T-cell (primary cell): ENCODE results near the gene MINDY2. TPM values are rescaled to one million over a fixed set of nuclear protein-coding genes. Genes with fewer than 3 reads are reported as not detected.

Source experiments
- ATAC-seq, 4 experiments: fragments of 200-7000 bp in 3 of 4; fragments of 150-1000 bp in 1 of 4; cut with Tn5 transposase; replicated peaks in 1 of 4; 1 replicate in 3 of 4; 2 replicates in 1 of 4; pipeline ENCODE4 v1.10.0; 2021; ENCODE audit warnings: moderate library complexity in 3 of 4, mild to moderate bottlenecking in 2 of 4, moderate number of reproducible peaks in 1 of 4
- CTCF ChIA-PET, 2 donors: fragments of 300-600 bp; sonication (Branson Sonifier 250); formaldehyde crosslinking; loops; one replicate each; lab custom pipeline; 2022; ENCODE audit warnings: antibody characterized with exemption in 2 of 2; lab: Charles Lee
- POLR2A ChIA-PET, 2 donors: fragments of 300-600 bp; sonication (Branson Sonifier 250); formaldehyde crosslinking; loops; one replicate each; lab custom pipeline; 2022; ENCODE audit warnings: antibody characterized with exemption in 2 of 2; lab: Charles Lee
- DNase-seq, 35 experiments: peaks; one replicate each; pipeline versions ENCODE4 v3.0.0 to v3.0.0-alpha.2; 2013 to 2023
- H3K27ac ChIP-seq: one replicate; pipeline ENCODE4 v1.5.1; 2013; ENCODE audit warnings: low read length
- H3K27me3 ChIP-seq, 2 experiments: replicated peaks in 1 of 2; 1 replicate in 1 of 2; 2 replicates in 1 of 2; pipeline versions ENCODE4 v1.6.1 to v1.7.0; 2013; ENCODE audit warnings: low read length in 1 of 2, mixed read lengths in 1 of 2; ENCODE audit not compliant: control insufficient read depth in 2 of 2, insufficient read depth in 2 of 2; ENCODE audit errors: extremely low read depth in 1 of 2
- H3K36me3 ChIP-seq, 2 donors: 1 replicate in 1 of 2; 2 replicates in 1 of 2; pipeline versions ENCODE4 v1.6.1 to v1.7.0; 2013; ENCODE audit warnings: low read length in 1 of 2; ENCODE audit not compliant: control insufficient read depth in 2 of 2, insufficient read depth in 1 of 2; ENCODE audit errors: extremely low read depth in 1 of 2
- H3K4me1 ChIP-seq, 2 experiments: 1 replicate in 1 of 2; 2 replicates in 1 of 2; pipeline versions ENCODE4 v1.6.1 to v1.7.0; 2013; ENCODE audit warnings: low read length in 2 of 2, mixed read lengths in 1 of 2; ENCODE audit not compliant: insufficient read depth in 2 of 2, control insufficient read depth in 1 of 2; ENCODE audit errors: extremely low read depth in 1 of 2
- H3K4me3 ChIP-seq, 2 donors: 1 replicate in 1 of 2; 2 replicates in 1 of 2; pipeline versions ENCODE4 v1.5.1 to v1.7.0; 2013; ENCODE audit warnings: mild to moderate bottlenecking in 2 of 2, low read length in 1 of 2, moderate library complexity in 1 of 2; ENCODE audit not compliant: control insufficient read depth in 1 of 2; ENCODE audit errors: extremely low read depth in 1 of 2
- H3K9me3 ChIP-seq: 2 replicates; pipeline ENCODE4 v1.7.0; 2013
- H3K27ac Mint-ChIP-seq, 2 donors: one replicate each; pipeline ENCODE4 v1.8.0; 2020 to 2021; ENCODE audit warnings: mild to moderate bottlenecking in 2 of 2, mixed read lengths in 2 of 2
- H3K27me3 Mint-ChIP-seq, 2 donors: one replicate each; pipeline ENCODE4 v1.8.0; 2021 to 2022; ENCODE audit warnings: mixed read lengths in 2 of 2
- H3K36me3 Mint-ChIP-seq: one replicate; pipeline ENCODE4 v1.8.0; 2021; ENCODE audit warnings: mixed read lengths
- H3K4me1 Mint-ChIP-seq, 3 donors: one replicate each; pipeline ENCODE4 v1.8.0; 2020 to 2022; ENCODE audit warnings: mixed read lengths in 3 of 3, mild to moderate bottlenecking in 1 of 3
- H3K4me3 Mint-ChIP-seq, 3 donors: one replicate each; pipeline ENCODE4 v1.8.0; 2020 to 2022; ENCODE audit warnings: mild to moderate bottlenecking in 3 of 3, mixed read lengths in 3 of 3, moderate library complexity in 3 of 3
- H3K9me3 Mint-ChIP-seq, 3 donors: one replicate each; pipeline ENCODE4 v1.8.0; 2020 to 2022; ENCODE audit warnings: mixed read lengths in 3 of 3
- WGBS: methylation state at CpG from one replicate; pipeline ENCODE4 v1.1.5; 2013; ENCODE audit warnings: missing lambda C conversion rate; ENCODE audit not compliant: insufficient coverage; 5-methylcytosine and 5-hydroxymethylcytosine counted together
- total RNA-seq, 35 experiments: library from RNA in 6 of 35; stranded (reverse) in 6 of 35; fragments of 120-200 nt in 1 of 35; gene quantifications; one replicate each; pipeline versions ENCODE4 v1.2.1 to v1.2.4 and lab custom pipeline; 2013 to 2026

Gene MINDY2
- total RNA-seq, 5 donors from 2014 or later (not counting 1 experiment from before 2014, with no cell fraction given): 11.7 to 17.9 (median 15.9) TPM

DNA sequence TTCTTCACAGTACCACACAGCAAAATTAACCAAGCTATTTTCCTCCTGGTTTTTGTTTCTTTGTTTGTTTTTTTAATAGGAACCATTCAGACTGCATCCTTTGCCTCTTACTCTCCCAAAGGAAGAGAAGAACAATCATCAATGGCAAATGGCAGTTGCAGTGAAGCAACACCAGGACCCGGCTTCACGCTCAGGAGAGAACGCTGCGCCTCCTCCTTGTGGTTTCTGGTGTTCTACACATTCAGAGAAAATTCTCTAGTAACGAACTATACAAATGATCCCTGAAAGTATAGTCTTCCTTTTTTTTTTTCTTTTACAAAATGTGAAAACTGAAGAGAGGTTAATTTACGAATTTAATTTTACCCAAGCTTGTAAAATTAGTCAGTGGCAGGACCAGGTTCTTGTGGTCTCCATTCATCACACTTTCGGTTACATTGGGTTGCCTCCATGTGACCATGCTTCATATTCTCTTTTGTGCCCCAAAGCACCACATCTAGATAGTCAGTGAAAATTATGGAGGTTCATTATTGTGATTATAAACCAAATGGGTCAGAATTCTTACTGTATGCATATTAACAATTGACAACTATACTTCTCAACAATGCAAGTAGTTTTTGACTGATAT, 10.6 kb upstream of the MINDY2 start:
- no peak overlapping the region for H3K27ac Mint-ChIP-seq
- Histone ChIP-seq H3K9me3 (no peaks in the 10 kb centered on the region), H3K4me1 (no peaks in the 10 kb centered on the region), H3K27ac (no peak overlapping the region), H3K4me3 (no peak overlapping the region), H3K27me3 (peaks cover 0 to 8% of the 10 kb centered on the region in 2 experiments), H3K36me3 (no peaks in the 10 kb centered on the region)
- no peak overlapping the region for H3K4me3 Mint-ChIP-seq
- H3K27me3 Mint-ChIP-seq: no peaks in the 10 kb centered on the region
- H3K9me3 Mint-ChIP-seq: peaks cover 0 to 4% (median 4%) of the 10 kb centered on the region in 3 donors
- ATAC-seq: no peak
- ChIA-PET POLR2A (interaction anchor here (0.6 kb wide), 2 partner anchors 164 to 247 kb away, joined by 3 to 4 read pairs; no protein-coding TSS in a partner anchor), CTCF (interaction anchor here (0.7 to 1.4 kb wide), 7 partner anchors 10 to 1040 kb away, joined by 3 to 9 read pairs (median 3); partner anchors contain the start of gene MINDY2 (in 1 of the 2))
- no peak for DNase-seq
- no CpG with 5 or more reads among the region's 7 CpGs for WGBS
- no peaks in the 10 kb centered on the region for H3K36me3 Mint-ChIP-seq
- no peaks in the 10 kb centered on the region for H3K4me1 Mint-ChIP-seq

DNA sequence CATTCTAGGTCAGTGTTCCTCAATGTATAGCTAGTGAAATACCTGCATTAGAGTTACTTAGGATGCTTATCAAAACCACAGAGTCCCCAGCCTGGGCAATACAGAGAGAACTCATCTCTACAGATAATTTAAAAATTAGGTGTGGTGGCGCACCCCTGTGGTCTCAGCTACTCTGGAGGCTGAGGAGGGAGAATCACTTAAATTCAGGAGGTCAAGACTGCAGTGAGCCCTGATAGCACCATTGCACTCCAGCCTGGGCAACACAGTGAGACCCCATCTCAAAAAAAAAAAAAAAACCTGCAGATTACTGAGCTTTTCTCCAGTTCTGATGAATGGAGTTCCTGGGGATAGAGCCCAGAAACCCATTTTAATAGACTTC, 10.1 kb upstream of the MINDY2 start:
- WGBS: no CpG with 5 or more reads among the region's 1 CpG
- no peaks in the 10 kb centered on the region for H3K36me3 Mint-ChIP-seq
- no peak overlapping the region for H3K27ac Mint-ChIP-seq
- no peaks in the 10 kb centered on the region for H3K4me1 Mint-ChIP-seq
- Histone ChIP-seq H3K36me3 (no peaks in the 10 kb centered on the region), H3K27me3 (peaks cover 0 to 8% of the 10 kb centered on the region in 2 experiments), H3K4me1 (no peaks in the 10 kb centered on the region), H3K9me3 (no peaks in the 10 kb centered on the region), H3K27ac (no peak overlapping the region), H3K4me3 (no peak overlapping the region)
- CTCF ChIA-PET: interaction anchor here (0.6 to 1.4 kb wide), 5 partner anchors 10 to 1040 kb away, joined by 3 to 9 read pairs (median 3); partner anchors contain the start of gene MINDY2 (in 1 of the 2)
- POLR2A ChIA-PET: interaction anchor here (0.6 kb wide), 2 partner anchors 127 to 165 kb away, joined by 4 read pairs; no protein-coding TSS in a partner anchor
- ATAC-seq (peak in 2 of 4 experiments; percentile 26 to 36), DNase-seq (peak in 8 of 35 experiments; percentile 6 to 44 (median 14))
- no peak overlapping the region for H3K4me3 Mint-ChIP-seq
- peaks cover 0 to 4% (median 4%) of the 10 kb centered on the region in 3 donors for H3K9me3 Mint-ChIP-seq
- no peaks in the 10 kb centered on the region for H3K27me3 Mint-ChIP-seq

DNA sequence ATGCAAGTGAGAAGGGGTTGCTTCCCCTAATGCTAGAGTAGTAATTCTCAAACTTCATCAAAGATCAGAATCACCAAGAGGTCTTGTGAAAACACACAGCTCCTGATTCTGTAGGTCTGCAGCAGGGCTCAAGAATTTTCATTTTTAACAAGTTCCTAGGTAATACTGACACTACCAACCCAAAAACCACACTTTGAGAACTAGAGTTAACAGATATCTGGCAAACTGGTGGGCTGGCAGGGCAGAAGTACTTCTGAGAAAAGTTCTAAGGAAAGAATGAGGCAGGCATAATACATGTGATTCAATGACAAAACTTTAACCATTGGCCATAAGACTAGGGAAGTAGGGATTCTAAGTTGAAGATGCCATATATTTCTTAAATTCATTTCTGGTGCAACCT, 8.8 kb upstream of the MINDY2 start:
- ChIA-PET CTCF (no interaction called here), POLR2A (no interaction called here)
- H3K4me3 ChIP-seq: no peak overlapping the region
- no peaks in the 10 kb centered on the region for H3K36me3 Mint-ChIP-seq
- peaks cover 0 to 4% (median 4%) of the 10 kb centered on the region in 3 donors for H3K9me3 Mint-ChIP-seq
- no peaks in the 10 kb centered on the region for H3K9me3 ChIP-seq
- H3K36me3 ChIP-seq: no peaks in the 10 kb centered on the region
- ATAC-seq (no peak), DNase-seq (no peak)
- no peaks in the 10 kb centered on the region for H3K4me1 Mint-ChIP-seq
- H3K27me3 ChIP-seq: no peaks in the 10 kb centered on the region
- H3K27ac ChIP-seq: no peak overlapping the region
- no peaks in the 10 kb centered on the region for H3K27me3 Mint-ChIP-seq
- no peaks in the 10 kb centered on the region for H3K4me1 ChIP-seq
- no peak overlapping the region for H3K4me3 Mint-ChIP-seq
- H3K27ac Mint-ChIP-seq: no peak overlapping the region

DNA sequence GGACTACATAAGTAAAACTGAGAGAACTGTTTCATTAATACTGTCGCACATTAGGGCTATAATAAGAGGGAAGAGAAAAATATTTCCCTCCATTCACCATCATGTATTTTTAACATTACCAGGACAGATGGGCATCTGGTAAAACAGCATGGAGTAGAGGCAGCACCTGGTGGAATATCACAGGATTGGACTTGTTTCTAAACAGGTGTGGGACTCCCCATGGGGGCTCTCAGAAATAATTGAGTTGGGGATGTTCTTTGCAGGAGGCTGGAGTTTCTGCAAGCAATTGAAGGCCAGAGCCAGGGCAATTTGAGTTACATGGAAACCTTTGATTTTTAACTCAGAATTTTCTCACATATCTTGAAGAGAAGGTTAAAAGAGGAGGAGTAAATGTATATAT, 8.4 kb upstream of the MINDY2 start:
- Histone ChIP-seq H3K36me3 (no peaks in the 10 kb centered on the region), H3K27me3 (no peaks in the 10 kb centered on the region), H3K4me1 (no peaks in the 10 kb centered on the region), H3K9me3 (no peaks in the 10 kb centered on the region), H3K27ac (no peak overlapping the region), H3K4me3 (no peak overlapping the region)
- no peak overlapping the region for H3K27ac Mint-ChIP-seq
- ATAC-seq (no peak), DNase-seq (no peak)
- no peaks in the 10 kb centered on the region for H3K27me3 Mint-ChIP-seq
- ChIA-PET POLR2A (no interaction called here), CTCF (no interaction called here)
- H3K36me3 Mint-ChIP-seq: no peaks in the 10 kb centered on the region
- no CpG with 5 or more reads among the region's 1 CpG for WGBS
- H3K4me3 Mint-ChIP-seq: no peak overlapping the region
- peaks cover 0 to 4% (median 4%) of the 10 kb centered on the region in 3 donors for H3K9me3 Mint-ChIP-seq
- no peaks in the 10 kb centered on the region for H3K4me1 Mint-ChIP-seq

DNA sequence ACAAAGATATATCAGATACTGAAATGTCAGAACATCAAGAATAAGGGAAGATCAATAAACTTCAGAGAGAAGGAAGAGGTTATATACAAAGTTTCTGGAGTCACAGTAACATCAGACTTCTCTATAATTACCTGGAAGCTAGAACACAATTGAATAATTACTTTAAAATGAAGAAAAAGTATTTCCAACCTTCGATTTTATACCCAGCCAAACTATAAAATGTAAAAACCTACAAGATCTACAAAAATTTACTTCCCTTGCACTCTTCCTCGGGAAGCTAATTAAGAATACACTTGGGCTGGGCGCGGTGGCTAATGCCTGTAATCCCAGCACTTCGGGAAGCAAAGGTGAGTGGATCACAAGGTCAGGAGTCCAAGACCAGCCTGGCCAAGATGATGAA, 6.6 kb upstream of the MINDY2 start:
- H3K36me3 Mint-ChIP-seq: no peaks in the 10 kb centered on the region
- no peak for ATAC-seq
- WGBS: 100% methylated on average over 1 of the region's 5 CpGs
- Histone ChIP-seq H3K27ac (no peak overlapping the region), H3K27me3 (no peaks in the 10 kb centered on the region), H3K36me3 (no peaks in the 10 kb centered on the region), H3K9me3 (no peaks in the 10 kb centered on the region), H3K4me3 (no peak overlapping the region), H3K4me1 (no peaks in the 10 kb centered on the region)
- no peak overlapping the region for H3K4me3 Mint-ChIP-seq
- POLR2A ChIA-PET: no interaction called here
- no peaks in the 10 kb centered on the region for H3K27me3 Mint-ChIP-seq
- H3K4me1 Mint-ChIP-seq: peaks cover 3 to 9% (median 5%) of the 10 kb centered on the region in 3 donors
- CTCF ChIA-PET: interaction anchor here in 1 of 2 donors (0.7 kb wide), 1 partner anchor 764 kb away, joined by 5 read pairs; no protein-coding TSS in a partner anchor
- peaks cover 0 to 4% (median 4%) of the 10 kb centered on the region in 3 donors for H3K9me3 Mint-ChIP-seq
- no peak for DNase-seq
- no peak overlapping the region for H3K27ac Mint-ChIP-seq

DNA sequence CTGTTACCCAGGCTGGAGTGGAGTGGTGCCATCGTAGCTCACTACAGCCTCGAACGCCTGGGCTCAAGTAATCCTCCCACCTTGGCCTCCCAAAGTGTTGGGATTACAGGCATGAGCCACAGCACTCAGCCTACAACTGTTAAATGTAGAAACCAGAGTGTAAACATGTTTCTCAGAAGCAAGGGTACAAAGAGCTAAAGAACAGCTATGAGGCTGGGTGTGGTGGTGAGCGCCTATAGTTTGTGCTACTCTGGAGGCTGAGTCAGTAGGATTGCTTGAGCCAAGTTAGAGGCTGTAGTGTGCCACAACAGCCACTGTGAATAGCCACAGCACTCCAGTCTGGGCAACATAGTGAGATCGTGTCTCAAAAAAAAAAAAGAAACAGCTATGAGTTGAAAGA, 4.8 kb upstream of the MINDY2 start:
- ChIA-PET CTCF (no interaction called here), POLR2A (interaction anchor here in 1 of 2 donors (2.0 kb wide), 1 partner anchor 16 kb away, joined by 10 read pairs; the partner anchor contains the start of gene ADAM10)
- Mint-ChIP-seq H3K36me3 (no peaks in the 10 kb centered on the region), H3K9me3 (peaks cover 0 to 4% (median 4%) of the 10 kb centered on the region in 3 donors), H3K4me1 (peaks cover 7 to 12% (median 9%) of the 10 kb centered on the region in 3 donors), H3K27me3 (no peaks in the 10 kb centered on the region), H3K27ac (peak overlapping the region in 1 of 2 donors; percentile 62), H3K4me3 (no peak overlapping the region)
- WGBS: 93% methylated on average over 4 of the region's 5 CpGs
- Histone ChIP-seq H3K36me3 (no peaks in the 10 kb centered on the region), H3K9me3 (no peaks in the 10 kb centered on the region), H3K27me3 (no peaks in the 10 kb centered on the region), H3K27ac (no peak overlapping the region), H3K4me3 (no peak overlapping the region), H3K4me1 (peaks cover 0 to 7% of the 10 kb centered on the region in 2 experiments)
- no peak for ATAC-seq
- DNase-seq: no peak
